BJ (cell line): ENCODE data around the gene RNF138. TPM values are rescaled to one million over a fixed set of nuclear protein-coding genes. Genes with fewer than 3 reads are reported as not detected.

Source experiments
- CTCF ChIA-PET: fragments of 350-600 bp; formaldehyde crosslinking; extraction: SDS; loops from one replicate; lab custom pipeline; 2021; ENCODE audit warnings: antibody characterized with exemption, inconsistent platforms; lab: Yijun Ruan, JAX
- POLR2A ChIA-PET: fragments of 300-600 bp; sonication (Branson Sonifier 250); formaldehyde crosslinking; extraction: SDS; loops from one replicate; lab custom pipeline; 2021; ENCODE audit warnings: antibody characterized with exemption; lab: Charles Lee
- DNase-seq: peaks from one replicate; pipeline ENCODE4 v3.0.0-alpha.2; 2011; ENCODE audit warnings: low read depth
- H3K27me3 ChIP-seq: 2 replicates; pipeline ENCODE4 v1.6.0; 2011; ENCODE audit warnings: low read length; ENCODE audit not compliant: control insufficient read depth, insufficient read depth
- H3K36me3 ChIP-seq: 2 replicates; pipeline ENCODE4 v1.5.1; 2011; ENCODE audit warnings: low read length; ENCODE audit not compliant: control insufficient read depth, insufficient read depth
- H3K4me3 ChIP-seq: 2 replicates; pipeline ENCODE4 v1.5.1; 2011; ENCODE audit warnings: low read depth, mild to moderate bottlenecking, control low read depth, low read length
- CTCF ChIP-seq: IDR thresholded peaks from 2 replicates; pipeline ENCODE4 v1.5.1; 2011; ENCODE audit warnings: low read depth, mild to moderate bottlenecking, control low read depth, inconsistent platforms, low read length, moderate library complexity; ENCODE audit not compliant: insufficient read depth
- polyA plus RNA-seq: library from polyadenylated mRNA; depleted of rRNA; stranded (reverse); fragments of >200 nt; gene quantifications from 2 replicates; pipeline ENCODE4 v1.2.3, GENCODE V29; 2011

Gene RNF138
- polyA plus RNA-seq, 1 experiment = 12.3 TPM

GRCh38 chr18:32110005-32110404 lies 18.3 kb downstream of the RNF138 start:
- POLR2A ChIA-PET = no interaction called here
- Histone ChIP-seq H3K4me3 (no peak overlapping the region), H3K27me3 (no peaks in the 10 kb centered on the region), H3K36me3 (no peaks in the 10 kb centered on the region)
- DNase-seq = no peak
- no peak for TF ChIP-seq CTCF
- CTCF ChIA-PET = no interaction called here

- ChIA-PET POLR2A (no interaction called here), CTCF (no interaction called here)
- peaks cover 2% of the 10 kb centered on the region; the same call in 1 of the 2 replicates for H3K36me3 ChIP-seq
- H3K4me3 ChIP-seq = no peak overlapping the region
- no peak for TF ChIP-seq CTCF
- H3K27me3 ChIP-seq = no peaks in the 10 kb centered on the region
- DNase-seq = no peak
Observed at GRCh38 chr18:32111706-32112105, 20.0 kb downstream of the RNF138 start.

GRCh38 chr18:32112826-32113225 lies 21.2 kb downstream of the RNF138 start:
- ChIA-PET CTCF (no interaction called here), POLR2A (no interaction called here)
- H3K36me3 ChIP-seq = peaks cover 2% of the 10 kb centered on the region; the same call in 1 of the 2 replicates
- no peak overlapping the region for H3K4me3 ChIP-seq
- no peak for DNase-seq
- H3K27me3 ChIP-seq = no peaks in the 10 kb centered on the region
- no peak for TF ChIP-seq CTCF

GRCh38 chr18:32114293-32114942 lies 22.7 kb downstream of the RNF138 start:
- CTCF ChIA-PET = no interaction called here
- H3K27me3 ChIP-seq = no peaks in the 10 kb centered on the region
- peaks cover 2% of the 10 kb centered on the region; the same call in 1 of the 2 replicates for H3K36me3 ChIP-seq
- H3K4me3 ChIP-seq = no peak overlapping the region
- POLR2A ChIA-PET = no interaction called here
- no peak for DNase-seq
- no peak for TF ChIP-seq CTCF

GRCh38 chr18:32122039-32122438 lies 30.4 kb downstream of the RNF138 start:
- ChIA-PET CTCF (interaction anchor here (1.1 kb wide), 1 partner anchor 35 kb away, joined by 3 read pairs; no protein-coding TSS in a partner anchor), POLR2A (no interaction called here)
- no peak overlapping the region for H3K4me3 ChIP-seq
- H3K27me3 ChIP-seq = no peaks in the 10 kb centered on the region
- no peak for DNase-seq
- no peak for TF ChIP-seq CTCF
- peaks cover 2% of the 10 kb centered on the region; the same call in 1 of the 2 replicates for H3K36me3 ChIP-seq
